RWPE1 (cell line): ENCODE results near the gene ARHGAP33.

Source experiments
- CTCF ChIA-PET: fragments of 350-600 bp; sonication (Branson Sonifier 250); formaldehyde crosslinking; extraction: SDS; loops from one replicate; lab custom pipeline; 2021; lab: Yijun Ruan, JAX
- POLR2A ChIA-PET: fragments of 400-600 bp; formaldehyde crosslinking; extraction: SDS; loops from one replicate; lab custom pipeline; 2020; ENCODE audit warnings: antibody characterized with exemption; ENCODE audit not compliant: low non-redundant PET; lab: Yijun Ruan, JAX
- DNase-seq: peaks from one replicate; pipeline ENCODE4 v3.0.0; 2012; ENCODE audit warnings: low spot score
- H3K27ac ChIP-seq: fragments of 450-650 bp; 2 replicates; pipeline ENCODE4 v1.5.1; 2017
- TF ChIP-seq, protein P1 (sequence below): fragments of 450-650 bp; conservative IDR thresholded peaks from 2 replicates; pipeline ENCODE4 v1.5.1; 2017; ENCODE audit warnings: low read depth, mild to moderate bottlenecking

Gene ARHGAP33

DNA sequence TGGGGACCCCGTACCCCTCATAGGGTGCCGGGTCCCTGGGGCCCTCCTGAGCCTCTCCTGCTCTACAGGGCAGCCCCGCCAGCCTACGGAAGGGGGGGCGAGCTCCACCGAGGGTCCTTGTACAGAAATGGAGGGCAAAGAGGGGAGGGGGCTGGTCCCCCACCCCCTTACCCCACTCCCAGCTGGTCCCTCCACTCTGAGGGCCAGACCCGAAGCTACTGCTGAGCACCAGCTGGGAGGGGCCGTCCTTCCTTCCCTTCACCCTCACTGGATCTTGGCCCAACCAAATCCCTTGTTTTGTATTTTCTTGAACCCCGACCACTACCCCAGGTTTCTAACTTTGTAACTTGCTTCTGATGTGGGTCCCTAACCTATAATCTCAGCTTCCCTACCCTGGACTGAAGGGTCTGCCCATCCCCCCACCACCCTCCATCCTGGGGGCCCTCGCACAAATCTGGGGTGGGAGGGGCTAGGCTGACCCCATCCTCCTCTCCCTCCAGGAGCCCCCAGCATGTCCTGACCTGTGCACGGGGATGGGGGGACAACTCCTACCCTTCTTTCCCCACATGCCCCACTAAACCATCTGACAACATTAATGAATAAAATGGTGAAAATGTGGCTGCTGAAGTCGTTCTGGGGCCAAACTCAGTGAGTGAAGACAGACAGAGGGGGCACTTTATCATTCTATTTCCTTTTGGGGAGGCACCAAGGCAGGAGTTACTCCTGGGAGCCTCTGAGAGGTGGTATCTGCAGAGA is 13.0 kb downstream of the ARHGAP33 start:
- ChIA-PET CTCF (no interaction called here), POLR2A (no interaction called here)
- TF ChIP-seq, protein P1, sequence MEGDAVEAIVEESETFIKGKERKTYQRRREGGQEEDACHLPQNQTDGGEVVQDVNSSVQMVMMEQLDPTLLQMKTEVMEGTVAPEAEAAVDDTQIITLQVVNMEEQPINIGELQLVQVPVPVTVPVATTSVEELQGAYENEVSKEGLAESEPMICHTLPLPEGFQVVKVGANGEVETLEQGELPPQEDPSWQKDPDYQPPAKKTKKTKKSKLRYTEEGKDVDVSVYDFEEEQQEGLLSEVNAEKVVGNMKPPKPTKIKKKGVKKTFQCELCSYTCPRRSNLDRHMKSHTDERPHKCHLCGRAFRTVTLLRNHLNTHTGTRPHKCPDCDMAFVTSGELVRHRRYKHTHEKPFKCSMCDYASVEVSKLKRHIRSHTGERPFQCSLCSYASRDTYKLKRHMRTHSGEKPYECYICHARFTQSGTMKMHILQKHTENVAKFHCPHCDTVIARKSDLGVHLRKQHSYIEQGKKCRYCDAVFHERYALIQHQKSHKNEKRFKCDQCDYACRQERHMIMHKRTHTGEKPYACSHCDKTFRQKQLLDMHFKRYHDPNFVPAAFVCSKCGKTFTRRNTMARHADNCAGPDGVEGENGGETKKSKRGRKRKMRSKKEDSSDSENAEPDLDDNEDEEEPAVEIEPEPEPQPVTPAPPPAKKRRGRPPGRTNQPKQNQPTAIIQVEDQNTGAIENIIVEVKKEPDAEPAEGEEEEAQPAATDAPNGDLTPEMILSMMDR: no peak
- no peak for DNase-seq
- H3K27ac ChIP-seq: no peak overlapping the region

GRCh38 chr19:35789195-35789977 is 14.0 kb downstream of the ARHGAP33 start:
- no peak overlapping the region; the same call in 1 of the 2 replicates for H3K27ac ChIP-seq
- TF ChIP-seq, protein P1: no peak
- POLR2A ChIA-PET: no interaction called here
- CTCF ChIA-PET: no interaction called here
- no peak for DNase-seq

DNA sequence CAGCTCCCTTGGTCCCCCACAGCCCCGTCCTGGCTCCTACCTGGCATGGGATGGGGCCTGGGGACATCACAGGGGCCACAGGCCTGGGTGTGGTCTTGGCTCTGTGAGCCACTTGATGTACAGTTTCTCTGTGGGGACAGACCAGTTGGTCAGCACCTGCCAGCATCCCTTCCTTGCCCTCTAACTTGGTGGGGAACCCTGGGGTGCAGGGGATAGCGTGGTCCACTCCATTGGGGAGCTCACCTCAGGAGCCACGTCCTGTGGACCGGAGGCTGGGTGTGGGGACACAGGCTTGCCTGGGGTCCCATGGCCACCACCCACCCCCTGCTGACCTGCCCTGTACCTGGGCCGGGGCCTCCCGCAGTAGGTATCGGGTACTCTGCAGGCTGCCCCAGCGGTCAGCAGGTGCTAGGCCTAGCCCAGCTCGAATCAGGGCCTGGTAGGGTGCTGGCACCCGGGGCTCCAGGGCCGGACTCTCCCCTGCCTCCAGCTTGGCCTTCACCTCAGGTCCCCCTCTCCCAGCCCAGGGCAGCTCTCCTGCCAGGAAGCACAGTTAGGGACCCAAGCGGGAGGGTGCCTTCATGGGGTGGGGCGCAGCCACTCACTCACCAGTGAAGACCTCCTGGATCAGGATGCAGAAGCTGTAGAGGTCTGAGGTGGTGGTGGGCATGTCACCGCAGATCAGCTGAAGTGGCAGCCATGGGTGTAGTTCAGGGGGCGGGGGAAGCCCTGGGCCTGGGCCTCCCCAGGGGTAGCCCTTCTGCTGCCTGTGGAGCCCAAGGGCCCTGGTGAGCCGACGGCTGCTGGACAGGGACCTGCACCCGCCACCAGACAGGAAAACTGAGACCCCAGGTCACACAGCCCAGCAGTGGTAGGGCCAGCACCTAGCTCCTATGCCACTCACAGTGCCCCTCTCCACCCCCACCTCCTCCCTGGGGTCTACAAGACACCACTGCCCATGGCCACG is 14.9 kb downstream of the ARHGAP33 start:
- H3K27ac ChIP-seq: no peak overlapping the region; the same call in 1 of the 2 replicates
- no peak for DNase-seq
- POLR2A ChIA-PET: no interaction called here
- CTCF ChIA-PET: interaction anchor here (0.6 kb wide), 1 partner anchor 10 kb away, joined by 3 read pairs; no protein-coding TSS in a partner anchor
- TF ChIP-seq, protein P1: no peak

DNA sequence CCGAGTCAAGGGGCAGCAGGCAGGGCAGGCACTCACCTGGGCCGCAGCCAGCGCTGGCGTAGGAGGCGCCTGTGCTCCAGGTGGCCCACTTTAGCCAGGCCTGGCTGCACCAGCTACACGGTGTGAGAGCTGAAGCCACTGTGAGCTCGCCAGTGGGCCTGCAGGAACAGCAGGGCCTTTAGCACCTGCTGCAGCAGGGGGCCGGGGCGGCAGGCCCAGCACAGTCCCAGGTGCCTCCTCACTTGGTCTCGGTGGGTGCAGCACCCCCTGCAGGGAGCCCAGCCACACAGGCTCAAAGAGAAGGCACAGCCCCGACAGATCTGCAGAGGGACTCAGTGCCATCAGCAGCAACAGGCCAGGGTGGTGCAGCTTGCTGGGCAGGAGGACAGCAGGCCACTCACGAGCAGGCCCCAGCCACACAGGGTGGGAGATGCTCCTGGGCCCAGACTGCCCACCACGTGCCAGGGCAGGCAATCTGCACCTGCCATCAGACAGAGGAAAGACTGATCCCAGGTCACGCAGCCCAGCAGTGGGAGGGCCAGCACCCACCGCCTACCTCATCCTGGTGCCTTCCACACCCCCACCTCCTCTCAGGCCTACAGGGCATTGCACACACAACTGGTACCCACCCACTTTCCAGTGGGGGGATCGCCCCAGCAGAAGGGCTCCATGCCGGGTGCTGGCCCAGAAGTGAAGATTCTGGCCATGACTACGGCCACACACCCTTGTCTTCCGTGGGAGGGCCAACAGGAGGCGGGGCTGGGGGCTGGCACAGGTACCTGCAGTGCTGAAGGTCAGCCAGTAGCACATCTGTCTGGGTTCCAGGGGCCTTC is 15.8 kb downstream of the ARHGAP33 start:
- CTCF ChIA-PET: interaction anchor here (0.6 kb wide), 1 partner anchor 9 kb away, joined by 3 read pairs; no protein-coding TSS in a partner anchor
- no peak for DNase-seq
- POLR2A ChIA-PET: no interaction called here
- TF ChIP-seq, protein P1: no peak
- no peak overlapping the region for H3K27ac ChIP-seq

DNA sequence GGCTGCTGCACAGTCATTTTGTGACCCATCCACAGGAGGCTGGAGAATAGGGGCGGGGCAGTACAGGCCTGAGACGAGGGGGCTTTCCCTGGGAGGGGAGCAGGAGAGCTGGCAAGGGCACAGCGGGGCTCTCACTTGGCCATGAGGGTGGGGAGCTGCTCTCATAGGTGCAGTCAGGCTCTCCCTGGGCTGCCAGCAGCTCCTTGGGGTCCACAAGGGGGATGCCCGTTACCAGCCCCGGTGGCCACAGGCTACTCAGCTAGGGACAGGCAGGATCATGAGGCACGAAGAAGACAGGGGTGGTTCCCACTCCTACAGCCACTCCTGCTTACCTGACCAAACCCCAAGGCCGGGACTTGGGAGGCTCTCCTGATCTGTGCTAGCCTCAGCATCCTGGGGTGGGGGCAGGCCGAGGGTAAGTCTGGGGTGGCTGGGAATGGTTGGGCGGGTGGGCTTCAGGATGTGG is 16.5 kb downstream of the ARHGAP33 start:
- ChIA-PET CTCF (no interaction called here), POLR2A (no interaction called here)
- no peak overlapping the region for H3K27ac ChIP-seq
- DNase-seq: no peak
- TF ChIP-seq, protein P1: no peak
